Spleen (tissue), 7 donors: ENCODE data around the gene PERM1.

Experiments used
- POLR2A ChIP-seq, 3 donors: fragments of 450-650 bp; IDR thresholded peaks; one replicate each; pipeline ENCODE4 v1.5.1; 2017; ENCODE audit warnings: antibody characterized with exemption in 3 of 3, mild to moderate bottlenecking in 1 of 3
- POLR2AphosphoS5 ChIP-seq, 3 donors: sonication (generic); formaldehyde crosslinking; IDR thresholded peaks; one replicate each; pipeline ENCODE4 v1.5.1; 2017; ENCODE audit warnings: antibody characterized with exemption in 3 of 3
- TF ChIP-seq, protein P1 (sequence below), 11 experiments: fragments of 200-600 bp in 7 of 11; fragments of 450-650 bp in 4 of 11; sonication (generic) in 4 of 11; IDR thresholded peaks in 8 of 11; conservative IDR thresholded peaks in 3 of 11; 1 replicate in 7 of 11; 2 replicates in 4 of 11; pipeline versions ENCODE4 v1.4.0 to v1.8.0; 2016 to 2021; ENCODE audit warnings: antibody characterized with exemption in 11 of 11, inconsistent platforms in 4 of 11, mild to moderate bottlenecking in 1 of 11
- donor health status: DM: no; HTN: no; CAD: no; lungs with moderate emphysema.
- donor health status: DM: no; HTN: no; CAD: no.
- donor health status: DM: no; HTN: no; CAD: no.

- TF ChIP-seq, protein P1, sequence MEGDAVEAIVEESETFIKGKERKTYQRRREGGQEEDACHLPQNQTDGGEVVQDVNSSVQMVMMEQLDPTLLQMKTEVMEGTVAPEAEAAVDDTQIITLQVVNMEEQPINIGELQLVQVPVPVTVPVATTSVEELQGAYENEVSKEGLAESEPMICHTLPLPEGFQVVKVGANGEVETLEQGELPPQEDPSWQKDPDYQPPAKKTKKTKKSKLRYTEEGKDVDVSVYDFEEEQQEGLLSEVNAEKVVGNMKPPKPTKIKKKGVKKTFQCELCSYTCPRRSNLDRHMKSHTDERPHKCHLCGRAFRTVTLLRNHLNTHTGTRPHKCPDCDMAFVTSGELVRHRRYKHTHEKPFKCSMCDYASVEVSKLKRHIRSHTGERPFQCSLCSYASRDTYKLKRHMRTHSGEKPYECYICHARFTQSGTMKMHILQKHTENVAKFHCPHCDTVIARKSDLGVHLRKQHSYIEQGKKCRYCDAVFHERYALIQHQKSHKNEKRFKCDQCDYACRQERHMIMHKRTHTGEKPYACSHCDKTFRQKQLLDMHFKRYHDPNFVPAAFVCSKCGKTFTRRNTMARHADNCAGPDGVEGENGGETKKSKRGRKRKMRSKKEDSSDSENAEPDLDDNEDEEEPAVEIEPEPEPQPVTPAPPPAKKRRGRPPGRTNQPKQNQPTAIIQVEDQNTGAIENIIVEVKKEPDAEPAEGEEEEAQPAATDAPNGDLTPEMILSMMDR (IDR thresholded peaks at IDR 0.05 in 8 of 11, conservative IDR thresholded peaks at IDR 0.05 in 3 of 11), result no peak
- TF ChIP-seq POLR2A (IDR thresholded peaks at IDR 0.05) (no peak), POLR2AphosphoS5 (IDR thresholded peaks at IDR 0.05) (no peak)
These were observed 44.4 kb downstream of the PERM1 start for GRCh38 chr1:937521-937920.
